Small intestine (tissue), 7 donors: Measurements from ENCODE around the gene LKAAEAR1. TPM values are rescaled to one million over a fixed set of nuclear protein-coding genes. Genes with fewer than 3 reads are reported as not detected.

ENCODE experiments used
- DNase-seq, 2 donors: peaks; one replicate each; pipeline versions ENCODE4 v3.0.0 to v3.0.0-alpha.2; 2013
- FAIRE-seq: peaks from 2 replicates; lab custom pipeline; 2012; peaks lifted over from hg19 to GRCh38; lab: Jason Lieb, UNC
- H3K27ac ChIP-seq, 3 donors: one replicate each; pipeline ENCODE4 v1.5.1; 2013; ENCODE audit warnings: low read length in 2 of 3, mild to moderate bottlenecking in 2 of 3, control low read depth in 1 of 3, inconsistent platforms in 1 of 3, low read depth in 1 of 3, moderate library complexity in 1 of 3
- H3K27me3 ChIP-seq, 3 donors: one replicate each; pipeline ENCODE4 v1.6.1; 2013; ENCODE audit warnings: low read length in 3 of 3, inconsistent platforms in 1 of 3; ENCODE audit not compliant: control insufficient read depth in 3 of 3, insufficient read depth in 3 of 3
- H3K36me3 ChIP-seq, 3 donors: one replicate each; pipeline ENCODE4 v1.6.1; 2013; ENCODE audit warnings: low read length in 3 of 3, inconsistent platforms in 1 of 3, low read depth in 1 of 3, mild to moderate bottlenecking in 1 of 3, moderate library complexity in 1 of 3; ENCODE audit not compliant: control insufficient read depth in 3 of 3, insufficient read depth in 2 of 3
- H3K4me1 ChIP-seq, 3 donors: one replicate each; pipeline ENCODE4 v1.6.1; 2013; ENCODE audit warnings: low read length in 2 of 3, inconsistent platforms in 1 of 3, low read depth in 1 of 3, mild to moderate bottlenecking in 1 of 3, moderate library complexity in 1 of 3; ENCODE audit not compliant: control insufficient read depth in 3 of 3, insufficient read depth in 2 of 3
- H3K4me3 ChIP-seq, 3 donors: one replicate each; pipeline ENCODE4 v1.5.1; 2013; ENCODE audit warnings: low read length in 3 of 3, control low read depth in 1 of 3, inconsistent platforms in 1 of 3, low read depth in 1 of 3, mild to moderate bottlenecking in 1 of 3, moderate library complexity in 1 of 3
- H3K9me3 ChIP-seq, 2 donors: one replicate each; pipeline ENCODE4 v1.6.1; 2013; ENCODE audit warnings: low read depth in 1 of 2, low read length in 1 of 2; ENCODE audit not compliant: control insufficient read depth in 2 of 2, insufficient read depth in 1 of 2
- WGBS, 3 donors: extraction: QIAGEN DNeasy Blood & Tissue Kit; methylation state at CpG; one replicate each; pipeline ENCODE4 v1.1.7; 2013; 5-methylcytosine and 5-hydroxymethylcytosine counted together
- polyA plus RNA-seq, 4 donors: library from polyadenylated mRNA; stranded (reverse) in 3 of 4; unstranded in 1 of 4; fragments of 200-250 nt in 3 of 4; fragments of 120-200 nt in 1 of 4; gene quantifications; one replicate each; pipeline versions ENCODE4 v1.2.1 to v1.2.3, GENCODE V29; 2013
- donor health status: healthy with polysubstance abuse.
- donor health status: control.
- donor health status: control.
- donor health status: Bipolar disorder and iron deficiency.
- donor health status: healthy.

LKAAEAR1 gene
- polyA plus RNA-seq, 4 donors, result 0.09 TPM; not detected in 3

GRCh38 chr20:64074963-64075362 is 9.2 kb downstream of the LKAAEAR1 start:
- DNase-seq (no peak), FAIRE-seq (no peak)
- 87 to 94% (median 89%) methylated on average over 8 of the region's 8 CpGs for WGBS, 3 donors
- Histone ChIP-seq H3K27ac (no peak overlapping the region), H3K36me3 (peaks cover 0 to 26% (median 0%) of the 10 kb centered on the region in 3 donors), H3K27me3 (peaks cover 0 to 17% (median 0%) of the 10 kb centered on the region in 3 donors), H3K4me1 (peaks cover 0 to 11% (median 0%) of the 10 kb centered on the region in 3 donors), H3K9me3 (no peaks in the 10 kb centered on the region), H3K4me3 (no peak overlapping the region)

- no peak for FAIRE-seq
Observed at GRCh38 chr20:64074184-64074789, 9.9 kb downstream of the LKAAEAR1 start.

GRCh38 chr20:64073476-64074183 is 10.6 kb downstream of the LKAAEAR1 start:
- Histone ChIP-seq H3K4me1 (peaks cover 0 to 3% (median 0%) of the 10 kb centered on the region in 3 donors), H3K4me3 (no peak overlapping the region), H3K36me3 (peaks cover 0 to 27% (median 0%) of the 10 kb centered on the region in 3 donors), H3K27ac (no peak overlapping the region), H3K27me3 (peaks cover 0 to 8% (median 0%) of the 10 kb centered on the region in 3 donors), H3K9me3 (no peaks in the 10 kb centered on the region)
- FAIRE-seq, result no peak
- no peak for DNase-seq
- 92 to 93% (median 93%) methylated on average over 27 to 37 of the region's 37 CpGs for WGBS, 3 donors

More at GRCh38 chr20:64074184-64074789, 9.9 kb downstream of the LKAAEAR1 start:
- Histone ChIP-seq H3K4me3 (no peak overlapping the region), H3K27me3 (peaks cover 0 to 15% (median 0%) of the 10 kb centered on the region in 3 donors), H3K9me3 (no peaks in the 10 kb centered on the region), H3K4me1 (peaks cover 0 to 10% (median 0%) of the 10 kb centered on the region in 3 donors), H3K27ac (no peak overlapping the region), H3K36me3 (peaks cover 0 to 26% (median 0%) of the 10 kb centered on the region in 3 donors)
- WGBS, 3 donors, result 85 to 95% (median 90%) methylated on average over 28 of the region's 28 CpGs
- DNase-seq, result no peak

GRCh38 chr20:64072498-64073063 is 11.6 kb downstream of the LKAAEAR1 start:
- no peak for FAIRE-seq
- H3K36me3 ChIP-seq, result peaks cover 0 to 31% (median 0%) of the 10 kb centered on the region in 3 donors
- no peak for DNase-seq
- H3K9me3 ChIP-seq, result no peaks in the 10 kb centered on the region
- 80 to 83% (median 81%) methylated on average over 14 of the region's 14 CpGs for WGBS, 3 donors
- H3K27me3 ChIP-seq, result no peaks in the 10 kb centered on the region
- no peaks in the 10 kb centered on the region for H3K4me1 ChIP-seq
- H3K27ac ChIP-seq, result no peak overlapping the region
- no peak overlapping the region for H3K4me3 ChIP-seq

- DNase-seq (no peak), FAIRE-seq (no peak)
- H3K4me3 ChIP-seq, result no peak overlapping the region
- H3K27me3 ChIP-seq, result no peaks in the 10 kb centered on the region
- H3K9me3 ChIP-seq, result no peaks in the 10 kb centered on the region
- peaks cover 0 to 39% (median 0%) of the 10 kb centered on the region in 3 donors for H3K36me3 ChIP-seq
- H3K4me1 ChIP-seq, result no peaks in the 10 kb centered on the region
- 84 to 90% (median 88%) methylated on average over 28 to 30 of the region's 30 CpGs for WGBS, 3 donors
- H3K27ac ChIP-seq, result no peak overlapping the region
Observed at GRCh38 chr20:64071341-64072332, 12.6 kb downstream of the LKAAEAR1 start.

- no peak for DNase-seq
- WGBS, 3 donors, result 89 to 95% (median 91%) methylated on average over 31 of the region's 31 CpGs
- Histone ChIP-seq H3K36me3 (peaks cover 0 to 39% (median 0%) of the 10 kb centered on the region in 3 donors), H3K4me3 (no peak overlapping the region), H3K27me3 (no peaks in the 10 kb centered on the region), H3K4me1 (peaks cover 0 to 6% (median 0%) of the 10 kb centered on the region in 3 donors), H3K9me3 (no peaks in the 10 kb centered on the region), H3K27ac (no peak overlapping the region)
- no peak for FAIRE-seq
Observed at GRCh38 chr20:64070244-64070993, 13.8 kb downstream of the LKAAEAR1 start.

- WGBS, 3 donors, result 67 to 74% (median 67%) methylated on average over 14 of the region's 14 CpGs
- FAIRE-seq (no peak), DNase-seq (no peak)
- peaks cover 0 to 6% (median 0%) of the 10 kb centered on the region in 3 donors for H3K4me1 ChIP-seq
- no peak overlapping the region for H3K27ac ChIP-seq
- no peaks in the 10 kb centered on the region for H3K27me3 ChIP-seq
- no peaks in the 10 kb centered on the region for H3K9me3 ChIP-seq
- peaks cover 0 to 39% (median 0%) of the 10 kb centered on the region in 3 donors for H3K36me3 ChIP-seq
- no peak overlapping the region for H3K4me3 ChIP-seq
Observed at GRCh38 chr20:64069614-64070243, 14.5 kb downstream of the LKAAEAR1 start.
